MM.1S (cell line): ENCODE measurements around the gene ERLEC1.

Source experiments
- DNase-seq: peaks from one replicate; pipeline ENCODE4 v3.0.0-alpha.2; 2015
- H2AFZ ChIP-seq: fragments of 300-600 bp; sonication (generic); 2 replicates; pipeline ENCODE4 v1.6.0; 2016; ENCODE audit warnings: antibody characterized with exemption, low read length
- H3F3A ChIP-seq: fragments of 300-600 bp; sonication (generic); 2 replicates; pipeline ENCODE4 v1.6.1; 2016; ENCODE audit warnings: mild to moderate bottlenecking, antibody characterized with exemption, low read length, moderate library complexity, mixed read lengths; ENCODE audit not compliant: insufficient read depth
- H3K27ac ChIP-seq: fragments of 300-600 bp; sonication (generic); 2 replicates; pipeline ENCODE4 v1.5.1; 2016; ENCODE audit warnings: mild to moderate bottlenecking, low read length
- H3K27me3 ChIP-seq: fragments of 300-600 bp; sonication (generic); replicated peaks from 2 replicates; pipeline ENCODE4 v1.6.0; 2016; ENCODE audit warnings: low read length; ENCODE audit not compliant: insufficient read depth
- H3K36me3 ChIP-seq: fragments of 300-600 bp; sonication (generic); replicated peaks from 2 replicates; pipeline ENCODE4 v1.6.1; 2016; ENCODE audit warnings: mild to moderate bottlenecking, low read length, mixed read lengths; ENCODE audit not compliant: insufficient read depth
- H3K4me1 ChIP-seq: fragments of 300-600 bp; sonication (generic); 2 replicates; pipeline ENCODE4 v1.6.1; 2016; ENCODE audit warnings: low read length, mixed read lengths
- H3K4me2 ChIP-seq: fragments of 300-600 bp; sonication (generic); 2 replicates; pipeline ENCODE4 v1.6.0; 2016; ENCODE audit warnings: low read depth, low read length
- H3K4me3 ChIP-seq: fragments of 300-600 bp; sonication (generic); 2 replicates; pipeline ENCODE4 v1.5.1; 2016; ENCODE audit warnings: low read length, mixed read lengths
- H3K79me2 ChIP-seq: fragments of 300-600 bp; sonication (generic); 2 replicates; pipeline ENCODE4 v1.6.1; 2016; ENCODE audit warnings: mixed run types, low read length, mixed read lengths
- H3K9ac ChIP-seq: fragments of 300-600 bp; sonication (generic); 2 replicates; pipeline ENCODE4 v1.6.1; 2016; ENCODE audit warnings: low read length, mixed read lengths
- H3K9me2 ChIP-seq: fragments of 300-600 bp; sonication (generic); replicated peaks from 2 replicates; pipeline ENCODE4 v1.6.1; 2016; ENCODE audit warnings: mild to moderate bottlenecking, low read length, mixed read lengths; ENCODE audit not compliant: insufficient read depth
- H3K9me3 ChIP-seq: fragments of 300-600 bp; sonication (generic); replicated peaks from 2 replicates; pipeline ENCODE4 v1.6.1; 2016; ENCODE audit warnings: mild to moderate bottlenecking, low read length, mixed read lengths; ENCODE audit not compliant: insufficient read depth
- H4K20me1 ChIP-seq: fragments of 300-600 bp; sonication (generic); 2 replicates; pipeline ENCODE4 v1.6.1; 2016; ENCODE audit warnings: mild to moderate bottlenecking, low read length, moderate library complexity, mixed read lengths; ENCODE audit not compliant: insufficient read depth
- CTCF ChIP-seq: fragments of 300-600 bp; sonication (generic); IDR thresholded peaks from 2 replicates; pipeline ENCODE4 v1.5.1; 2016; ENCODE audit warnings: antibody characterized with exemption, low read length, mixed read lengths
- EZH2 ChIP-seq: fragments of 300-600 bp; sonication (generic); optimal IDR thresholded peaks from 2 replicates; pipeline ENCODE3; 2017; ENCODE audit warnings: low read depth, mild to moderate bottlenecking, antibody characterized with exemption, low read length, mixed read lengths
- EZH2phosphoT487 ChIP-seq: fragments of 300-600 bp; sonication (generic); IDR thresholded peaks from 2 replicates; pipeline ENCODE4 v1.6.1; 2018; ENCODE audit warnings: antibody characterized with exemption, low read length

ERLEC1 gene

GRCh38 chr2:53826587-53827397 lies 39.9 kb downstream of the ERLEC1 start:
- H3K4me1 ChIP-seq: no peaks in the 10 kb centered on the region
- H3K9me2 ChIP-seq: no peaks in the 10 kb centered on the region
- H3K27ac ChIP-seq: no peak overlapping the region
- no peaks in the 10 kb centered on the region for H3F3A ChIP-seq
- H4K20me1 ChIP-seq: no peaks in the 10 kb centered on the region
- no peaks in the 10 kb centered on the region for H3K36me3 ChIP-seq
- H3K9ac ChIP-seq: no peak overlapping the region
- no peak for DNase-seq
- no peaks in the 10 kb centered on the region for H3K9me3 ChIP-seq
- H3K27me3 ChIP-seq: no peaks in the 10 kb centered on the region
- no peak for TF ChIP-seq CTCF
- TF ChIP-seq EZH2: no peak
- no peak for TF ChIP-seq EZH2phosphoT487
- no peaks in the 10 kb centered on the region for H3K79me2 ChIP-seq
- H3K4me3 ChIP-seq: no peak overlapping the region
- H3K4me2 ChIP-seq: no peak overlapping the region
- no peak overlapping the region for H2AFZ ChIP-seq

GRCh38 chr2:53827398-53828175 lies 40.7 kb downstream of the ERLEC1 start:
- Histone ChIP-seq H3K27me3 (no peaks in the 10 kb centered on the region), H3K36me3 (no peaks in the 10 kb centered on the region), H2AFZ (no peak overlapping the region), H3K4me2 (no peak overlapping the region), H3K9me2 (no peaks in the 10 kb centered on the region), H3K79me2 (no peaks in the 10 kb centered on the region), H3F3A (no peaks in the 10 kb centered on the region), H3K27ac (no peak overlapping the region), H3K9me3 (no peaks in the 10 kb centered on the region), H3K4me1 (no peaks in the 10 kb centered on the region), H3K4me3 (no peak overlapping the region), H3K9ac (no peak overlapping the region), H4K20me1 (no peaks in the 10 kb centered on the region)
- DNase-seq: no peak
- no peak for TF ChIP-seq EZH2
- no peak for TF ChIP-seq CTCF
- TF ChIP-seq EZH2phosphoT487: no peak

- no peaks in the 10 kb centered on the region for H3K36me3 ChIP-seq
- H3K79me2 ChIP-seq: no peaks in the 10 kb centered on the region
- no peak for DNase-seq
- no peaks in the 10 kb centered on the region for H3K9me3 ChIP-seq
- H3K9ac ChIP-seq: no peak overlapping the region
- H2AFZ ChIP-seq: no peak overlapping the region
- H4K20me1 ChIP-seq: no peaks in the 10 kb centered on the region
- no peaks in the 10 kb centered on the region for H3F3A ChIP-seq
- no peak overlapping the region for H3K4me3 ChIP-seq
- no peaks in the 10 kb centered on the region for H3K4me1 ChIP-seq
- no peaks in the 10 kb centered on the region for H3K27me3 ChIP-seq
- no peak overlapping the region for H3K4me2 ChIP-seq
- H3K27ac ChIP-seq: no peak overlapping the region
- H3K9me2 ChIP-seq: no peaks in the 10 kb centered on the region
- TF ChIP-seq CTCF (no peak), EZH2phosphoT487 (no peak), EZH2 (no peak)
Observed at GRCh38 chr2:53828331-53828730, 41.5 kb downstream of the ERLEC1 start.
